ENCODE results near the gene PLEKHG4B. TPM values are rescaled to one million over a fixed set of nuclear protein-coding genes. Genes with fewer than 3 reads are reported as not detected.

The PLEKHG4B gene
- total RNA-seq, 1 experiment from 2014 or later, result 44.3 TPM

DNA sequence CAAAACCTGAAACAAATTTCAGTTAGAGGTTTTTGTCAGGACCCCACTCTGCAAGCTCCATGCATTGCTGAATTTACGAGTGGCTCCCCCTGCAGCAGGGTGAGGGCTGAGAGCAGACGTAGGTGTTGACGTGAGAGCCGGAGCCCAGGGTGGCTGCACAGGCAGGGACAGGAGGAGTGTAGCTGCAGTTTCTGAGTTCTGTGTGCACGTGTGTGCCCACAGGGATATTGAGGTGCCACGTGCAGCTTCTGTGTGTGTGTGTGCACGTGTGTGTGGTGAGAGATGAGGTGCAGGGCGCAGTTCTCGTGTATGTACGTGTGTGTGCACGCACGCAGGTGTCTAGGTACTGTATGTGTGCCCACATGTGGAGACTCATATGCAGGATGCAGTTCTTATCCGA, 14.6 kb downstream of the PLEKHG4B start:
- peaks cover 7% of the 10 kb centered on the region for H3K4me1 ChIP-seq (ENCODE audit: insufficient read depth, low read length)
- H3K9me3 ChIP-seq (ENCODE audit: control insufficient read depth, low read depth, low read length), result no peaks in the 10 kb centered on the region
- H3K9ac ChIP-seq (ENCODE audit: extremely low read depth, insufficient read length, low read length), result no peak overlapping the region
- no peak overlapping the region for H2AFZ ChIP-seq (ENCODE audit: low read length)
- no peak overlapping the region for H3K23ac ChIP-seq (ENCODE audit: insufficient read length, low read depth, low read length)
- H3K4me3 Mint-ChIP-seq, result no peak overlapping the region; a peak in 1 of 5 replicates
- H4K91ac ChIP-seq (ENCODE audit: insufficient read length, low read depth, low read length), result no peak overlapping the region
- H4K8ac ChIP-seq (replicated peaks; ENCODE audit: insufficient read length, low read depth, low read length), result no peak overlapping the region
- no peak overlapping the region; the same call in 1 of the 2 replicates for H3K14ac ChIP-seq (ENCODE audit: insufficient read depth, low read length)
- no peaks in the 10 kb centered on the region for H3K27me3 Mint-ChIP-seq (ENCODE audit: low read depth)
- H3K36me3 Mint-ChIP-seq (ENCODE audit: insufficient read depth in 1 of 3, low read depth in 3 of 3), result peaks cover 16 to 53% (median 23%) of the 10 kb centered on the region in 3 experiments; a peak in 6 of 7 replicates
- no peak overlapping the region for H2BK20ac ChIP-seq (ENCODE audit: low read depth, low read length, poor library complexity, severe bottlenecking)
- no peak overlapping the region for H3K4me2 ChIP-seq (ENCODE audit: insufficient read depth, insufficient read length, low read length)
- H2BK15ac ChIP-seq (ENCODE audit: low read depth, low read length), result no peak overlapping the region
- no peak overlapping the region for H2BK120ac ChIP-seq (ENCODE audit: low read depth, low read length, poor library complexity, severe bottlenecking)
- H2BK5ac ChIP-seq (ENCODE audit: insufficient read length, low read length), result no peak overlapping the region
- H2BK12ac ChIP-seq (ENCODE audit: insufficient read length, low read depth, low read length), result no peak overlapping the region
- H3K27ac Mint-ChIP-seq, result peak overlapping the region in 2 of 3 experiments; percentile 43 to 87; a peak in 4 of 7 replicates
- no peak overlapping the region for H3K18ac ChIP-seq (ENCODE audit: insufficient read length, low read depth, low read length)
- WGBS (ENCODE audit: extremely low coverage, insufficient read length, low lambda C conversion rate), result no CpG with 5 or more reads among the region's 13 CpGs
- no peaks in the 10 kb centered on the region for H4K20me1 ChIP-seq (ENCODE audit: control insufficient read depth, insufficient read depth, insufficient read length)
- peaks cover 3% of the 10 kb centered on the region for H3K79me1 ChIP-seq (ENCODE audit: insufficient read depth, low read depth, low read length, poor library complexity, severe bottlenecking)
- no peaks in the 10 kb centered on the region for H3K23me2 ChIP-seq (ENCODE audit: insufficient read length, low read depth, low read length, poor library complexity, severe bottlenecking)
- DNase-seq, result peak; percentile 31
- TF ChIP-seq, protein P1, sequence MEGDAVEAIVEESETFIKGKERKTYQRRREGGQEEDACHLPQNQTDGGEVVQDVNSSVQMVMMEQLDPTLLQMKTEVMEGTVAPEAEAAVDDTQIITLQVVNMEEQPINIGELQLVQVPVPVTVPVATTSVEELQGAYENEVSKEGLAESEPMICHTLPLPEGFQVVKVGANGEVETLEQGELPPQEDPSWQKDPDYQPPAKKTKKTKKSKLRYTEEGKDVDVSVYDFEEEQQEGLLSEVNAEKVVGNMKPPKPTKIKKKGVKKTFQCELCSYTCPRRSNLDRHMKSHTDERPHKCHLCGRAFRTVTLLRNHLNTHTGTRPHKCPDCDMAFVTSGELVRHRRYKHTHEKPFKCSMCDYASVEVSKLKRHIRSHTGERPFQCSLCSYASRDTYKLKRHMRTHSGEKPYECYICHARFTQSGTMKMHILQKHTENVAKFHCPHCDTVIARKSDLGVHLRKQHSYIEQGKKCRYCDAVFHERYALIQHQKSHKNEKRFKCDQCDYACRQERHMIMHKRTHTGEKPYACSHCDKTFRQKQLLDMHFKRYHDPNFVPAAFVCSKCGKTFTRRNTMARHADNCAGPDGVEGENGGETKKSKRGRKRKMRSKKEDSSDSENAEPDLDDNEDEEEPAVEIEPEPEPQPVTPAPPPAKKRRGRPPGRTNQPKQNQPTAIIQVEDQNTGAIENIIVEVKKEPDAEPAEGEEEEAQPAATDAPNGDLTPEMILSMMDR (conservative IDR thresholded peaks at IDR 0.05), result peak; percentile 30; the same call in 2 of the 3 replicates
- H2AK5ac ChIP-seq (ENCODE audit: insufficient read length, low read length), result no peak overlapping the region
- H3K27me3 ChIP-seq (ENCODE audit: insufficient read depth, low read length), result no peaks in the 10 kb centered on the region
- H3K9me3 Mint-ChIP-seq, result no peaks in the 10 kb centered on the region; a peak in 1 of 5 replicates
- H3K79me2 ChIP-seq (ENCODE audit: insufficient read depth, low read length), result peaks cover 4% of the 10 kb centered on the region; the same call in 1 of the 2 replicates
- H3K56ac ChIP-seq (ENCODE audit: insufficient read length, low read depth, low read length), result no peak overlapping the region
- H4K5ac ChIP-seq (ENCODE audit: insufficient read length, low read depth, low read length), result no peak overlapping the region
- no peak overlapping the region for H3K4ac ChIP-seq (ENCODE audit: low read depth, low read length)
- H3K4me1 Mint-ChIP-seq, result peaks cover 42 to 45% of the 10 kb centered on the region in 2 experiments
- H3T11ph ChIP-seq (ENCODE audit: low read length), result no peak overlapping the region
- H3K27ac ChIP-seq (ENCODE audit: insufficient read length, low read depth, low read length), result no peak overlapping the region

Measured in H9 (cell line).